SK-N-SH (cell line): ENCODE measurements around the gene IFNLR1.

ENCODE experiments used
- CTCF ChIP-seq: fragments of 200-600 bp; sonication (generic); IDR thresholded peaks from 2 replicates; pipeline ENCODE4 v1.6.1; 2017; ENCODE audit warnings: antibody characterized with exemption, mild to moderate bottlenecking, moderate library complexity
- EP300 ChIP-seq, 2 experiments: IDR thresholded peaks; 2 replicates each; pipeline versions ENCODE4 v1.4.0 to v1.6.1; 2012; ENCODE audit warnings: borderline replicate concordance in 1 of 2, low read depth in 1 of 2, low read length in 1 of 2
- EZH2phosphoT487 ChIP-seq: fragments of 200-600 bp; sonication (generic); IDR thresholded peaks from 2 replicates; pipeline ENCODE4 v1.6.1; 2017; ENCODE audit warnings: low read depth, mixed run types, mild to moderate bottlenecking, antibody characterized with exemption, moderate library complexity, borderline replicate concordance
- GABPA ChIP-seq: IDR thresholded peaks from 2 replicates; pipeline ENCODE4 v1.4.0; 2012; ENCODE audit warnings: low read depth, mild to moderate bottlenecking
- IRF3 ChIP-seq: fragments of 150-350 bp; IDR thresholded peaks from 2 replicates; pipeline ENCODE4 v1.6.1; 2016; ENCODE audit warnings: mild to moderate bottlenecking, low read depth, low read length
- JUND ChIP-seq: IDR thresholded peaks from 2 replicates; pipeline ENCODE4 v1.4.0; 2012
- MAX ChIP-seq: IDR thresholded peaks from 2 replicates; pipeline ENCODE4 v1.4.0; 2012; ENCODE audit warnings: low read depth
- POLR2AphosphoS5 ChIP-seq: IDR thresholded peaks from 2 replicates; pipeline ENCODE4 v1.6.1; 2012; ENCODE audit warnings: low read depth, low read length
- SMC3 ChIP-seq: IDR thresholded peaks from 2 replicates; pipeline ENCODE4 v1.6.1; 2012; ENCODE audit warnings: low read depth, low read length, improper control_type of control experiment
- TAF1 ChIP-seq: IDR thresholded peaks from 2 replicates; pipeline ENCODE4 v1.6.1; 2012; ENCODE audit warnings: low read depth, mild to moderate bottlenecking, low read length, moderate library complexity, borderline replicate concordance
- USF2 ChIP-seq: fragments of 150-350 bp; IDR thresholded peaks from 2 replicates; pipeline ENCODE4 v1.6.1; 2017; ENCODE audit warnings: antibody characterized with exemption, low read length, low read depth, borderline replicate concordance

- TF ChIP-seq CTCF (no peak), POLR2AphosphoS5 (no peak), EZH2phosphoT487 (no peak), TAF1 (no peak), IRF3 (no peak), SMC3 (no peak), EP300 (IDR thresholded peaks at IDR 0.05; ENCODE audit: borderline replicate concordance in 1 of 2, low read depth in 1 of 2, low read length in 1 of 2) (no peak), USF2 (no peak), MAX (no peak), GABPA (no peak), JUND (no peak)
These were observed 8.0 kb upstream of the IFNLR1 start for GRCh38 chr1:24195136-24195535.
